Glomerular visceral epithelial cell (primary cell): ENCODE data around the gene SETD2.
A peak's percentile ranks its signal among the peaks of the same experiment; 100 is the strongest.

Experiments
- DNase-seq: peaks from one replicate; pipeline ENCODE4 v3.0.0-alpha.2; 2016; ENCODE audit errors: extremely low spot score

SETD2 gene

DNA sequence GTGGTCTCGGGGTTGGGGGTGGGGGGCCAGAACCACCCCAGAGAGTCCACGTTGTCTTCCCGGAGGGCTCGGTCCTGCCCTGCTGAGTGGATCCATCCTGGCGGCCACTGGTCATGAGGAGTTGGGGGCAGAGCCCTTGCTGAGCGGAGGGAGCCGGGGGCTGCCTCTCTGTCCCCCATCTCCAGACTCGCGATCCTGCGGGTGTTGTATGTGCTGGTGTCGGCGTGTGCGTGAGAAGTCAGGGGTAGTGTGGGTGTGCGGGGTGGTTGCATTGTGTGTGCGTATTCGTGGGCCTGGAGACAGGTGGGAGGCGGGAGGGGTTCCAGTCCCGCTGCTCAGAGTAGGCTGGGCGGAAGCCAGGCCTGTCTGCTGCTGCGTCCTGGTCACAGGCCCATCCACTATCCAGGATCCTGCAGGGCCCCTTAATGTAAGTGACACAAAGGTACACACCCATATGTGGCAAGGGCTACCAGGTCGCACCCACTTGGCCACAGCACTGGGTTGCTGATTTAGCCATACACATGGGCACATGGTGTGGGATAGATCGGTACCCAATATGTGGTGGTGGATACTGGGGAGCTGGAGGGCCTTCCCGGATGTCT is 153.7 kb downstream of the SETD2 start:
- DNase-seq = no peak

DNA sequence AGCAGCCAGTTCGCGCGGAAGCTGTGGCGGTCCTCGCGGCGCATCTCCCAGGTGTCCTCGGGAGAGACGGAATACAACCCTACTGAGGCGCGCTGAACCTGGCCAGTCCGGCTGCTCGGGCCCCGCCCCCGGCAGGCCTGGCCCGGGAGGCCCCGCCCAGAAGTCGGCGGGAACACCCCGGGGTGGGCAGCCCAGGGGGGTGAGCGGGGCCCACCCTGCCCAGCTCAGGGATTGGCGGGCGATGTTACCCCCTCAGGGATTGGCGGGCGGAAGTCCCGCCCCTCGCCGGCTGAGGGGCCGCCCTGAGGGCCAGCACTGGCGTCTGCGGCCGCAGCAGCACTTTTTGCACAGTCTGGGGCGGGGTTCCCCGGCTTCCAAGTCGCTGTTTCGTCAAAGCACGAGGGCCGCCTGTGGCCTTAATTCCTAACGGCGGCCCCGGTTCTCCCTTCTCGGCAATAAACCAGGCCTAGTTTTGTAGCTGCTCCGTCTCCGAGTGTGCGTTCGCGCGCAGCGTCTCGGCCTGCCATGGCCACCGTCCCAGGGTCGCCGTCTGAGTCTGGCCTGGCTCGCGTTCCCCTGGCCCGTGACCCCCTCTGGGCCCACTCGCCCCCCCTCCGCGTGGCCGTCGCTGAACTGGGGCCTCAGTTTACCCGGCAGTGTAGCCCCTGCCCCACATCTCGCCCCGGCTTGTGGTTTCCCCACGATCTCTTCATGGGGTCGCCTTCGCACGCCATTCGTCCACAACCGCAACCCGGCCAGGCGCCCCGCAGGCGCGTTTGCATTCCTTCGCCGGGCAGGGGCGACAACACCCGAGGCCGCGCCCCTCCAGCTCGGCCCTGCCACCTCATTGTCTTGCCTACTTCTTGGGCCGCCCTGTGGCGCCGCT is 154.4 kb downstream of the SETD2 start:
- peak; percentile 88 for DNase-seq

DNA sequence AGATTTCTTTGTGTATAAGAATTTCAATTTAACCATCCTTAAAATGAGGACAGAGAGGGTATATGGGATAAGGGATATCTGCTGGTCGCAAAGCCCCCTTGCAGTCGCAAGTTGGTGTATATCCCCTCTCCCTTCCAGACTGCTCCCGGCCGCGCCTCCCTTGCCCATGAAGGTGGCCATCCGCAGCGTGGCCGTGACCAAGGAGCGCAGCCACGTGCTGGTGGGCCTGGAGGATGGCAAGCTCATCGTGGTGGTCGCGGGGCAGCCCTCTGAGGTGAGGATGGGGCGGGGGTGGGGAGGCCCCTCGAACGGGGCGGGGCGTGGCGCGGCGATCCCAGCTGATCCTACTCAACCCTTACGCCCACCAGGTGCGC is 155.1 kb downstream of the SETD2 start:
- DNase-seq = no peak

DNA sequence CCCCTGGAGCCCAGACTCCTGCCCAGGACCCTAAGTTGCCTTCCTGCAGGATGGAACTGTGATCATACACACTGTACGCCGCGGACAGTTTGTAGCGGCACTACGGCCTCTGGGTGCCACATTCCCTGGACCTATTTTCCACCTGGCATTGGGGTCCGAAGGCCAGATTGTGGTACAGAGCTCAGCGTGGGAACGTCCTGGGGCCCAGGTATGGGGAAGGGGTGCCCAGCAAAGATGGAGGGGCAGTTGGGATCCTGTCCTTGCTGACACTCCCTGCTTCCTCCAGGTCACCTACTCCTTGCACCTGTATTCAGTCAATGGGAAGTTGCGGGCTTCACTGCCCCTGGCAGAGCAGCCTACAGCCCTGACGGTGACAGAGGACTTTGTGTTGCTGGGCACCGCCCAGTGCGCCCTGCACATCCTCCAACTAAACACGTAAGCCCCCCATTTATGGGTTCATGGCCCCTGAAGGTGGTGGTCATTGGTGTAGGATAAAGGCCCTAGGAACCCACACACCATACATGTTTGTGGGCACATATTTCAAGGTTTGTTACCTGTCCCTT is 155.6 kb downstream of the SETD2 start:
- DNase-seq = no peak

DNA sequence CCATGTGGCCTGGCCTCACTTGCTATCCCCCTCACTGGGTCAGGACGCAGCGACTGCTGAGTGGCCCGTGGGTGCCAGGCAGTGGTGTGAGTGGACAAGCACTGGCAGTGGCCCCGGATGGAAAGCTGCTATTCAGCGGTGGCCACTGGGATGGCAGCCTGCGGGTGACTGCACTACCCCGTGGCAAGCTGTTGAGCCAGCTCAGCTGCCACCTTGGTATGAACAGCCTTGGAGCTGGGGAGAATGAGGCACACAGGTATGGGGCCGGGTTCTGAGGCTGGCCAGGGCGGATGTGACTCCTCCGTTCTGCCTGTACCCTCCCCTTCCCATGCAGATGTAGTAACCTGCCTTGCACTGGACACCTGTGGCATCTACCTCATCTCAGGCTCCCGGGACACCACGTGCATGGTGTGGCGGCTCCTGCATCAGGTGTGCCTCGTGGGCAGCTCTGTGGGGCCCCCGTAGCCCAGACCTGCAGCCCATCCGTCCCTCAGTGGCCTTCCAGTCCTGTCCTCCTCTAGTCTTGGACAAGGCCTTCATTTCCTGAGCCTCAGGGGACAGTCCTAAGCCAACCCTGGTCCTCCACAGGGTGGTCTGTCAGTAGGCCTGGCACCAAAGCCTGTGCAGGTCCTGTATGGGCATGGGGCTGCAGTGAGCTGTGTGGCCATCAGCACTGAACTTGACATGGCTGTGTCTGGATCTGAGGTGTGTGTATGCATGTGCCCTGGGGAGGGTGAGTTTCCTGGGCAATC is 156.3 kb downstream of the SETD2 start:
- DNase-seq = no peak

DNA sequence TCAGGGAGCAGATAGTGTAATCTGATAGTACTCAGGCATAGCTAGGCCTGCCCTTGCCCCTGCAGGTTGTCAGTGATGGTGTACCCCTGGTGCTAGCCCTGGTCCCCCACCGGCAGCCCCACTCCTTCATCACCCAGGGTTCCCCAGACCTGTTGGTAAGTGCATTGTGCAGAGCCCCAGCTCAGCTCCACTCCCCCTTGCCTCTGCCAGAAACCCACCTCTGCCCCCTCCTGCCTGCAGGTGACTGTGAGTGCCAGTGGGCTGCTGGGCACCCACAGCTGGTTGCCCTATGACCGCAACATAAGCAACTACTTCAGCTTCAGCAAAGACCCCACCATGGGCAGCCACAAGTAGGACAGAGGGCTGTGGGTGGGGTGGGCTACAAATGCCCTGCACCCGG is 156.9 kb downstream of the SETD2 start:
- DNase-seq = no peak

DNA sequence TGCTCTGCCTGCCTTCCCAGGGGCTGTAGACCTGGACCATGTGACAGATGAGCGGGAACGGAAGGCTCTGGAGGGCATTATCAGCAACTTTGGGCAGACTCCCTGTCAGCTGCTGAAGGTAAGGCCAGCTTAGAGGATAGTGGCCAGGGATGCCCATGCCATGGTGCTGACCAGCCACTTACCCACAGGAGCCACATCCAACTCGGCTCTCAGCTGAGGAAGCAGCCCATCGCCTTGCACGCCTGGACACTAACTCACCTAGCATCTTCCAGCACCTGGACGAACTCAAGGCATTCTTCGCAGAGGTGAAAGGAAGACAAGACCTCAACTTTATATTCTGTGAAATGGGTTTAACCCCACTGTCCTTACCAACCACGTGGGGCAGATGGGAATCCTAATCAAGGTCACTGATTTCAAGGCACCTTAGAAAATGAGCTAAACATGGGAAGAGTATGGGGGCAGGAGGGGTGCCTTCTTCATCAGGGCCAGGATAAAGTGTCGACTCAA is 157.7 kb downstream of the SETD2 start:
- DNase-seq = no peak

DNA sequence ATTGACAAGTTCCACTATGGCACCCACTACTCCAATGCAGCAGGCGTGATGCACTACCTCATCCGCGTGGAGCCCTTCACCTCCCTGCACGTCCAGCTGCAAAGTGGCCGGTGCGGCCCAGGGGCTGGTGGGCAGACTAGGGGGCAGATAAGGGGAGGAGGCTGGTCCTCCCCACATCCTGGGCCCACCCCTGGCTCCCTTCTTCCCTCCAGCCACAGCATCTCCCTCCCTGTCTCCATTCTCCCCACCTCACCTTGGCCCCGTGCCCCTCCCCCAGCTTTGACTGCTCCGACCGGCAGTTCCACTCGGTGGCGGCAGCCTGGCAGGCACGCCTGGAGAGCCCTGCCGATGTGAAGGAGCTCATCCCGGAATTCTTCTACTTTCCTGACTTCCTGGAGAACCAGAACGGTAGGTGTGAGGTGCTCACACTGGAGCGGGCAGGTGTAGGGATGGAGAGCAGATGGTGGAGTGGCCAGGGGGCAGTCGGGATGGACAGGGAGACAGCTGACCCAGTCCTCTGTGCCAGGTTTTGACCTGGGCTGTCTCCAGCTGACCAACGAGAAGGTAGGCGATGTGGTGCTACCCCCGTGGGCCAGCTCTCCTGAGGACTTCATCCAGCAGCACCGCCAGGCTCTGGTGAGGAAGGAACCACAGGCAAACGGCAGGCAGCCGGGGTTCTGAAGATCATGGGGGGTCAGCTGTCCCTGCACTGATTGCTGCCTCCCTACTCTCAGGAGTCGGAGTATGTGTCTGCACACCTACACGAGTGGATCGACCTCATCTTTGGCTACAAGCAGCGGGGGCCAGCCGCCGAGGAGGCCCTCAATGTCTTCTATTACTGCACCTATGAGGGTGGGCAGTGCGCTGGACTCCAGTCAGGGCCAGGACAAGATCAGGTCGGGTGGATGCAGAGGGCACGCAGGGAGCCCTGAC is 158.4 kb downstream of the SETD2 start:
- no peak for DNase-seq

DNA sequence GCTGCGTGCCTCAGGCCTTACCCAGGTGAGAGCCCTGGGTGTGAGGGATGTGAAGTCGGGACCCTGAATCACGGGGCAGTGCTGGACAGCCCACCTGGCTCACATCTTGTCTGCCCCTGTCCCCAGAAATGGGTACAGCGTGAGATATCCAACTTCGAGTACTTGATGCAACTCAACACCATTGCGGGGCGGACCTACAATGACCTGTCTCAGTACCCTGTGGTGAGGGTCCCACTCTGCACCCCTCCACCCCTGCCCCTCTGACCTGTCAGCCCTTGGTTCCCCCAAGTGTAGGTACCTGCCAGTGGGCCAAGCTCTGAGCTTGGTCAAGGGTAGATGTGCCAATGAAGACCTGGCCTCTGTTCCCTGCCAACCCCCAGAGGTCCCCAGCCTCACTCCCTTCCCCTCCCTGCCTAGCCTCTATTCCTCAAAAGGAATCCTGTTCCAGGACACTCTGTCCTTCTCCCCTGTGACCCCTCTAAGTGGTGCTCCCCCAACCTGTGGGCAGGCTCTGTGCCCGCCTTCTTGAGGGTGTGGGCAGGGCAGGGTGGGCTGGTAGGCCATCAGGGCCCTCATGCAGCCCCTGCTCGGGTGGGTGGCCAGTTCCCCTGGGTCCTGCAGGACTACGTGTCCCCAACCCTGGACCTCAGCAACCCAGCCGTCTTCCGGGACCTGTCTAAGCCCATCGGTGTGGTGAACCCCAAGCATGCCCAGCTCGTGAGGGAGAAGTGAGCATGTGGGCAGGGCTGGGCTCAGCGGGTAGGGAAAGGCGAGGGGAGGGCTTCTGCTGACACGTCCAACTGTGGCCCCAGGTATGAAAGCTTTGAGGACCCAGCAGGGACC is 159.3 kb downstream of the SETD2 start:
- DNase-seq = no peak

DNA sequence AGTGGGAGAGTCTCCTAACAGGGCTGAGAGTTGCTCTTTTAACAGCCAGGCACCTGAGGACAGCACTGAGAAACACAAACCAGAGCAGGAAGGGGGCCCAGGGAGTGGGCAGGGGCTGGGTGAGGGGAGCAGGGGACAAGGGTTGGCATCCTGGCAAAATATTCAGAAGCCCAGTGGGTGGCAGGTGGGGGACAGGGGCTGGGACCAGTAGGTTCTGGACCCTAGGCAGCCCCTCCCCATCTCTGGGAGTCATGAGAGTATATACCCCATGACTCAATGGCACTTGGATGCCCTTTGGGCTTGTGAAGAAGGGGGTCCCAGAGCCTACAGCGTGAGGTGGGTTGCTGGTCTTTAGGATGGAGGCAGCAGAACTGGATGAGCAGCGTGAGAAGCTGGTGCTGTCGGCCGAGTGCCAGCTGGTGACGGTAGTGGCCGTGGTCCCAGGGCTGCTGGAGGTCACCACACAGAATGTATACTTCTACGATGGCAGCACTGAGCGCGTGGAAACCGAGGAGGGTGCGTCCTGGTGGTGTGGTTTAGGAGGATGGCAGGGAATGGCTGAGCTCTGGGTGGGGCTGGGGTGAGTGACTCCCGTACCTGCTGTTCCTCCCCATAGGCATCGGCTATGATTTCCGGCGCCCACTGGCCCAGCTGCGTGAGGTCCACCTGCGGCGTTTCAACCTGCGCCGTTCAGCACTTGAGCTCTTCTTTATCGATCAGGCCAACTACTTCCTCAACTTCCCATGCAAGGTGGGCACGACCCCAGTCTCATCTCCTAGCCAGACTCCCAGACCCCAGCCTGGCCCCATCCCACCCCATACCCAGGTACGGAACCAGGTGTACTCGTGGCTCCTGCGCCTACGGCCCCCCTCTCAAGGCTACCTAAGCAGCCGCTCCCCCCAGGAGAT is 160.2 kb downstream of the SETD2 start:
- DNase-seq = no peak

DNA sequence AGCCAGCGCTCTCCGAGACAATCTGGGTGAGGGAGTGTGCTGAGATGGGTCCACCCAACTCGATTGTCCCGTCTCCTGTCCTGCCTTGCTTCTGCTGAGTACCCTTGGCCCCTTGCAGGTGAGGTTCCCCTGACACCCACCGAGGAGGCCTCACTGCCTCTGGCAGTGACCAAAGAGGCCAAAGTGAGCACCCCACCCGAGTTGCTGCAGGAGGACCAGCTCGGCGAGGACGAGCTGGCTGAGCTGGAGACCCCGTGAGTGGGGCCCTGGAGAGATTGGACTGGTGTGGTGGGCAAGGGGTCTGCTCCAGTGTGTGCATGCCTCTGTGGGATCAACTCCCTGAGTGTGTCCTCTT is 160.9 kb downstream of the SETD2 start:
- no peak for DNase-seq

DNA sequence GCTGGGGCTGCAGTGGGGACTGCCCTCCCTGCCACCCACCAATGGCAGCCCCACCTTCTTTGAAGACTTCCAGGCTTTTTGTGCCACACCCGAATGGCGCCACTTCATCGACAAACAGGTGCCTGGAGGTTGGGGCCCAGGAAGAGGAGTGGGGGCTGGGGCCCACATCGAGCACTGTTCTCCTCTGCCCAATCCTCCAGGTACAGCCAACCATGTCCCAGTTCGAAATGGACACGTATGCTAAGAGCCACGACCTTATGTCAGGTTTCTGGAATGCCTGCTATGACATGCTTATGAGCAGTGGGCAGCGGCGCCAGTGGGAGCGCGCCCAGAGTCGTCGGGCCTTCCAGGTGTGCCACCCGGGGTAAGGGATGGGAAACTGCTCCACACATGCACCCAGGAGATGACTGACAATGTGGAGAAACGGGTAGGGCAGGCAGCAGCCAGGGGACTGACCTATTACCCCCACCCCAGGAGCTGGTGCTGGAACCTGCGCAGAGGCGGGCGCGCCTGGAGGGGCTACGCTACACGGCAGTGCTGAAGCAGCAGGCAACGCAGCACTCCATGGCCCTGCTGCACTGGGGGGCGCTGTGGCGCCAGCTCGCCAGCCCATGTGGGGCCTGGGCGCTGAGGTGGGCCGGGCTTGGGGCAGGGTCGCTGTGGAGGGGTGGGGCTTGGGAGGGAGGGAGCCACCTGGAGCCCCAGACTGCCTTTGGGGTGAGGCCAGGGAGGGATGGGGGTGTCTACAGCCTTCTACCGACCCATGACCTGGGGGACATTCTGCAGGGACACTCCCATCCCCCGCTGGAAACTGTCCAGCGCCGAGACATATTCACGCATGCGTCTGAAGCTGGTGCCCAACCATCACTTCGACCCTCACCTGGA is 161.5 kb downstream of the SETD2 start:
- no peak for DNase-seq

DNA sequence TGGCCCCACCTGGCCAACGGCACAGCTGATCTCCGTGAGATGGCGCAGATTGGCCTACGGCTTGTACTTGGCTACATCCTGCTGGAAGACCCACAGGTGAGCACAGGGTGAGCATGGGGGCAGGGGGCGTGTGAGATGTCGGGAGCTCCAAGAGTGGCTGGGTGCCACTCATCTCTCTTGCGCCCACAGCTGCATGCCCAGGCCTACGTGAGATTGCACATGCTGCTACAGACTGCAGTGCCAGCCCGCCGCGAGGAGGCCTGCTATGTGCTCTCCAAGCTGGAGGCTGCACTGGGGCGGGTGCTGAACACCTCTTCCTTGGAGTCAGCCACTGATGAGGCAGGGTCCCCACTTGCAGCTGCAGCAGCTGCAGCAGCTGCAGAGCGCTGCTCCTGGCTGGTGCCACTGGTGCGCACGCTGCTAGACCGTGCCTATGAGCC is 162.2 kb downstream of the SETD2 start:
- no peak for DNase-seq

DNA sequence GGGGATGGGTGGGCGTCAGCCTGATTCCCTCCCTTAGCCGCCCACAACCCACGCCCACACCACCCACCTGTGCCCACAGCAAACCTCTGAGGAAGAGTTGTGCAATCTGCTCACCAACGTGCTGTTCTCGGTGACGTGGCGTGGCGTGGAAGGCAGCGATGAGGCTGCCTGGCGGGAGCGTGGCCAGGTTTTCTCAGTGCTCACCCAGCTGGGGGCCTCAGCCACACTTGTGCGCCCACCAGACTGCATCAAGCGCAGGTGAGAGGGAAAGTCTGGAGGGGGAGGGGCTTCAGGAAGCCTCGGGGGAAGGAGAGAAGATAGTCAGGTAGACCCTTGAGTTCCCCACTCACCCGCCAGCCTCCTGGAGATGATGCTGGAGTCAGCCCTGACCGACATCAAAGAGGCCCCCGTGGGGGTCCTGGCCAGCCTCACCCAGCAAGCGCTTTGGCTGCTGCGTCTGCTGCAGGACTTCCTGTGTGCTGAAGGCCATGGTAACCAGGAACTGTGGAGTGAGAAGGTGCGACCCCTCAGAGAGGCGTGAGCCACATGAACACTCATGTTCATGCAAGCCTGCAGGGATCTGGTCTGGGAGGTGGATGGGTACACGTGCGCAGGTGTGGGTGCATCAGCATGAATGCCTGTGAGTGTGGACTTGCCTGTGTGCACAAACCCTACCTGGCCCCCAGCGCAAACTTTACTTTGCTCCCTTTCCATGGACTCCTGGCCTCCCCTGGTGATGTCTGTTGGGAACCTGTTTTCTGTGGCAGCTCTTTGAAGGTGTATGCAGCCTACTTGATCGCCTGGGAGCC is 162.8 kb downstream of the SETD2 start:
- DNase-seq = no peak

DNA sequence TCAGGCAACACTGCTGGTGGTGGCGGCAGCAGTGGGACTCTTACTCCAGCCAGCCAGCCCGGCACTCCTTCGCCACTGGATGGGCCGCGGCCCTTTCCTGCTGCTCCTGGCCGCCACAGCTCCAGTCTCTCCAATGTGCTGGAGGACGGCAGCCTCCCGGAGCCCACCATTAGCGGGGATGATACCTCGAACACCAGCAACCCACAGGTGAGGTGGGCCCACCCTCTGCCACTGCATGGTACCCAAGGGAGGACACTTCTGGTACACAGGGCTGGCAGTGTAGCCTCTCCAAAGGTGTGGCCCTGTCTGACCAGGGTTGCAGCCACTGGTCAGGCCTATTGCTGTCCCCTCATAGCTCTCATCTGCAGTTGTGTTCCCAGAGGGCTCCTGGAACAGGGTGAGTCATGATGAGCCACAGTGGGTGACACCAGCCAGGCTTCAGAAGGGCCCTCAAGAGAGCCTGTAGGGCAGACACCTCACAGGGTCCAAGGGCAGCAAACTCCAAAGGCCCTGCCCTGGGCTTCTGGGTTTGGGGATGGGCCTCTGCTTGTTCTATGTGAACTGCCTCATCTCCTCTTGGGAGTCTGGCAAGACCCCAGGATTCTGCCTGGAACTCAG is 163.6 kb downstream of the SETD2 start:
- peak; percentile 12 for DNase-seq

DNA sequence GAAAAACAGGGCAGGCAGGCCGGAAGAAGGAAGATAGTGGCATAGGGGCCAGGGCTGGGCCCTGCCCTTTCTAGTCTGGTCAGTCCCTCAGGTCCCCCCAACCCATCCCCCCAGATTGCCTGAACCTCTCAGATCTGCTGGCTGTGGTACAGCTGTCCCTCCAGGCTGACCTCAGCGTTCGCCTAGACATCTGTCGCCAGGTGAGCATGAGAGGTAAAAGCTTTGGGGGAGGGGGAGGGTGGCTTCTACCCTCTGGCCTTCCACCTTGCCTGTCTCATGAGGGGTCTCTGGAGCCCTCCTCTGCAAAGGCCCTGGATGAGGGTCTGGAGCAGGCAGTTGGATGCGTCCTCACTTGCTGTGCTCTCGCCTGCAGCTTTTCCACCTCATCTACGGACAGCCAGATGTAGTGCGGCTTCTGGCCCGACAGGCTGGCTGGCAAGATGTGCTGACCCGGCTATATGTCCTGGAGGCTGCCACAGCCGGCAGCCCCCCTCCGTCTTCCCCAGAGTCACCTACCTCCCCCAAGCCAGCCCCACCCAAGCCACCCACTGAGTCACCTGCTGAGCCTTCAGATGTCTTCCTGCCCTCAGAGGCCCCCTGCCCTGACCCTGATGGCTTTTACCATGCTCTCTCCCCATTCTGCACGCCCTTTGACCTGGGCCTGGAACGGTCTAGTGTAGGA is 164.3 kb downstream of the SETD2 start:
- DNase-seq = no peak
